Mucosa of descending colon (tissue), 3 donors: Measurements from ENCODE around the gene MED12L. TPM values are rescaled to one million over a fixed set of nuclear protein-coding genes. Genes with fewer than 3 reads are reported as not detected.

Experiments used
- ATAC-seq: fragments of 200-7000 bp; cut with Tn5 transposase; one replicate; pipeline ENCODE4 v1.9.1; 2020; ENCODE audit warnings: mild to moderate bottlenecking, moderate library complexity
- DNase-seq, 3 donors: peaks; one replicate each; pipeline ENCODE4 v3.0.0-alpha.2; 2020
- H3K36me3 ChIP-seq: fragments of 200-600 bp; one replicate; pipeline ENCODE4 v1.8.0; 2021; ENCODE audit warnings: low read depth, mild to moderate bottlenecking
- H3K4me1 ChIP-seq: fragments of 200-600 bp; one replicate; pipeline ENCODE4 v1.8.0; 2021; ENCODE audit warnings: low read depth, mild to moderate bottlenecking
- H3K4me3 ChIP-seq: fragments of 200-600 bp; one replicate; pipeline ENCODE4 v1.8.0; 2021; ENCODE audit warnings: mild to moderate bottlenecking
- H3K9me3 ChIP-seq: fragments of 200-600 bp; one replicate; pipeline ENCODE4 v1.8.0; 2021; ENCODE audit warnings: mild to moderate bottlenecking
- CTCF ChIP-seq: fragments of 200-600 bp; IDR thresholded peaks from one replicate; pipeline ENCODE4 v1.8.0; 2022; ENCODE audit warnings: antibody characterized with exemption, mild to moderate bottlenecking
- intact Hi-C, 2 donors: fragments of 100-400 bp; cut with DNase I in 1 of 2; cut with micrococcal nuclease in 1 of 2; formaldehyde crosslinking; loops; one replicate each; pipeline versions ENCODE4 v1.11.0 to v1.11.1; 2022; cut with DNase I, micrococcal nuclease
- total RNA-seq, 3 donors: library from RNA; stranded (reverse); fragmentation: NEBNext Ultra II Directional in 2 of 3; extraction: Animal tissue kit (Norgen Biotek cat#: 25700) in 2 of 3; gene quantifications; one replicate each; pipeline versions ENCODE4 v1.2.1 to v1.2.4, GENCODE V29; 2021 to 2023
- donor health status: DM: no; HTN: no; CAD: no; lungs with moderate emphysema.
- donor health status: DM: no; HTN: no; CAD: no.
- donor health status: DM: no; HTN: yes; CAD: no.

The MED12L gene
- total RNA-seq, 3 donors from 2014 or later, result 0.39 to 2.4 (median 0.55) TPM

GRCh38 chr3:151174351-151174750, 88.9 kb downstream of the MED12L start:
- intact Hi-C loops, result no loop called here
- Histone ChIP-seq H3K4me3 (no peak overlapping the region), H3K36me3 (no peaks in the 10 kb centered on the region), H3K4me1 (peaks cover 20% of the 10 kb centered on the region), H3K9me3 (no peaks in the 10 kb centered on the region)
- DNase-seq (no peak), ATAC-seq (no peak)
- TF ChIP-seq CTCF, result no peak

GRCh38 chr3:151175952-151176351, 90.5 kb downstream of the MED12L start:
- H3K4me1 ChIP-seq, result peaks cover 14% of the 10 kb centered on the region
- intact Hi-C loops, result no loop called here
- no peak for ATAC-seq
- H3K9me3 ChIP-seq, result no peaks in the 10 kb centered on the region
- no peak overlapping the region for H3K4me3 ChIP-seq
- TF ChIP-seq CTCF, result no peak
- no peak for DNase-seq
- H3K36me3 ChIP-seq, result no peaks in the 10 kb centered on the region

- peak; percentile 93 for ATAC-seq
- Histone ChIP-seq H3K9me3 (no peaks in the 10 kb centered on the region), H3K4me1 (peaks cover 14% of the 10 kb centered on the region), H3K36me3 (no peaks in the 10 kb centered on the region), H3K4me3 (no peak overlapping the region)
- no peak for TF ChIP-seq CTCF
- intact Hi-C loops, result no loop called here
- DNase-seq, result peak in 1 of 3 donors; percentile 25
Measured at GRCh38 chr3:151178208-151178845, 92.9 kb downstream of the MED12L start.

- H3K9me3 ChIP-seq, result no peaks in the 10 kb centered on the region
- H3K4me1 ChIP-seq, result peaks cover 14% of the 10 kb centered on the region
- ATAC-seq, result no peak
- DNase-seq, result no peak
- no peak for TF ChIP-seq CTCF
- no peak overlapping the region for H3K4me3 ChIP-seq
- H3K36me3 ChIP-seq, result no peaks in the 10 kb centered on the region
- intact Hi-C loops, result no loop called here
Measured at GRCh38 chr3:151182349-151183079, 97.0 kb downstream of the MED12L start.

- H3K36me3 ChIP-seq, result no peaks in the 10 kb centered on the region
- DNase-seq (no peak), ATAC-seq (peak; percentile 63)
- intact Hi-C loops, result no loop called here
- peaks cover 9% of the 10 kb centered on the region for H3K4me1 ChIP-seq
- no peak overlapping the region for H3K4me3 ChIP-seq
- no peaks in the 10 kb centered on the region for H3K9me3 ChIP-seq
- no peak for TF ChIP-seq CTCF
Measured at GRCh38 chr3:151183265-151183671, 97.8 kb downstream of the MED12L start.
